Hematopoietic multipotent progenitor cell treated with erythropoietin and hydrocortisone succinate and interleukin-3 and kit ligand, for 8 days (in vitro differentiated cells): ENCODE data around the gene PLPP6.
"Not testable (repeated sequence)": the region's sequence is repeated elsewhere in the genome, so short reads cannot be mapped to it uniquely, and the experiment has no call there.

Experiments
- DNase-seq: peaks from one replicate; pipeline ENCODE4 v3.0.0-alpha.2; 2015

Gene PLPP6

GRCh38 chr9:4662108-4662988 is at the start of gene PLPP6:
Gene PLPP6, plus strand, starts transcription at chr9:4662294. Its CDS starts 82 bp downstream, at chr9:4662376.
- DNase-seq, result peak; percentile 85

- DNase-seq, result no peak
Observed at GRCh38 chr9:4614627-4615026, 47.5 kb upstream of the PLPP6 start.

- no peak for DNase-seq
Observed at GRCh38 chr9:4615251-4615650, 46.8 kb upstream of the PLPP6 start.

GRCh38 chr9:4615778-4616177 is 46.3 kb upstream of the PLPP6 start:
- DNase-seq, result no peak

- no peak for DNase-seq
Observed at GRCh38 chr9:4617752-4618151, 44.3 kb upstream of the PLPP6 start.

- no peak for DNase-seq
Observed at GRCh38 chr9:4618700-4619099, 43.4 kb upstream of the PLPP6 start.

GRCh38 chr9:4620057-4620765 is 41.9 kb upstream of the PLPP6 start:
- DNase-seq, result no peak

GRCh38 chr9:4620881-4621555 is 41.1 kb upstream of the PLPP6 start:
- DNase-seq, result no peak

GRCh38 chr9:4622016-4622415 is 40.1 kb upstream of the PLPP6 start:
- no peak for DNase-seq

GRCh38 chr9:4630836-4631235 is 31.3 kb upstream of the PLPP6 start:
- no peak for DNase-seq

GRCh38 chr9:4638968-4639367 is 23.1 kb upstream of the PLPP6 start:
- DNase-seq, result no peak

GRCh38 chr9:4639420-4639819 is 22.7 kb upstream of the PLPP6 start:
- DNase-seq, result no peak

- DNase-seq, result peak; percentile 33
Observed at GRCh38 chr9:4640027-4640426, 22.1 kb upstream of the PLPP6 start.

GRCh38 chr9:4642351-4642750 is 19.7 kb upstream of the PLPP6 start:
- no peak for DNase-seq

GRCh38 chr9:4654084-4654483 is 8.0 kb upstream of the PLPP6 start:
- DNase-seq, result no peak

- no peak for DNase-seq
Observed at GRCh38 chr9:4654538-4654937, 7.6 kb upstream of the PLPP6 start.

- not testable (repeated sequence) for DNase-seq
Observed at GRCh38 chr9:4656196-4656595, 5.9 kb upstream of the PLPP6 start.

GRCh38 chr9:4656621-4657020 is 5.5 kb upstream of the PLPP6 start:
- DNase-seq, result no peak

GRCh38 chr9:4657426-4658159 is 4.5 kb upstream of the PLPP6 start:
- DNase-seq, result no peak

GRCh38 chr9:4660665-4661064 is 1.4 kb upstream of the PLPP6 start:
- DNase-seq, result not testable (repeated sequence)

- no peak for DNase-seq
Observed at GRCh38 chr9:4661165-4661564, 929 bp upstream of the PLPP6 start.

GRCh38 chr9:4661611-4662010 is 483 bp upstream of the PLPP6 start:
- no peak for DNase-seq
